ENCODE data around the gene TMTC4. TPM values are rescaled to one million over a fixed set of nuclear protein-coding genes. Genes with fewer than 3 reads are reported as not detected.
A peak's percentile ranks its signal among the peaks of the same experiment; 100 is the strongest.
"Not testable (repeated sequence)": the region's sequence is repeated elsewhere in the genome, so short reads cannot be mapped to it uniquely, and the experiment has no call there.

The TMTC4 gene, protein sequence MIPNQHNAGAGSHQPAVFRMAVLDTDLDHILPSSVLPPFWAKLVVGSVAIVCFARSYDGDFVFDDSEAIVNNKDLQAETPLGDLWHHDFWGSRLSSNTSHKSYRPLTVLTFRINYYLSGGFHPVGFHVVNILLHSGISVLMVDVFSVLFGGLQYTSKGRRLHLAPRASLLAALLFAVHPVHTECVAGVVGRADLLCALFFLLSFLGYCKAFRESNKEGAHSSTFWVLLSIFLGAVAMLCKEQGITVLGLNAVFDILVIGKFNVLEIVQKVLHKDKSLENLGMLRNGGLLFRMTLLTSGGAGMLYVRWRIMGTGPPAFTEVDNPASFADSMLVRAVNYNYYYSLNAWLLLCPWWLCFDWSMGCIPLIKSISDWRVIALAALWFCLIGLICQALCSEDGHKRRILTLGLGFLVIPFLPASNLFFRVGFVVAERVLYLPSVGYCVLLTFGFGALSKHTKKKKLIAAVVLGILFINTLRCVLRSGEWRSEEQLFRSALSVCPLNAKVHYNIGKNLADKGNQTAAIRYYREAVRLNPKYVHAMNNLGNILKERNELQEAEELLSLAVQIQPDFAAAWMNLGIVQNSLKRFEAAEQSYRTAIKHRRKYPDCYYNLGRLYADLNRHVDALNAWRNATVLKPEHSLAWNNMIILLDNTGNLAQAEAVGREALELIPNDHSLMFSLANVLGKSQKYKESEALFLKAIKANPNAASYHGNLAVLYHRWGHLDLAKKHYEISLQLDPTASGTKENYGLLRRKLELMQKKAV
- 10 to 100 TPM; 22.7 to 28.0 (median 24.9) TPM for polyA plus RNA-seq (ENCODE audit: insufficient read depth in 1 of 5, insufficient read length in 5 of 5, low replicate concordance in 1 of 5)
- long read RNA-seq, donor 1, partial matches to known transcripts, result 0 of 3 reads
- long read RNA-seq, donor 1, other reads (novel, unspliced or antisense), result 0 of 3 reads
- long read RNA-seq, donor 2, partial matches to known transcripts, result 0 of 5 reads
- long read RNA-seq, donor 2, other reads (novel, unspliced or antisense), result 0 of 5 reads
- long read RNA-seq, donor 3, partial matches to known transcripts, result 0 of 3 reads
- long read RNA-seq, donor 3, other reads (novel, unspliced or antisense), result 0 of 3 reads
- long read RNA-seq, donor 4, partial matches to known transcripts, result 0 of 1 reads
- long read RNA-seq, donor 4, other reads (novel, unspliced or antisense), result 0 of 1 reads
- long read RNA-seq, donor 5, partial matches to known transcripts, result 0 of 3 reads
- long read RNA-seq, donor 5, other reads (novel, unspliced or antisense), result 0 of 3 reads
- long read RNA-seq, donor 6, partial matches to known transcripts, result 10 of 12 reads
- long read RNA-seq, donor 6, other reads (novel, unspliced or antisense), result 0 of 12 reads
- long read RNA-seq, donor 7, partial matches to known transcripts, result 5 of 6 reads
- long read RNA-seq, donor 7, other reads (novel, unspliced or antisense), result 0 of 6 reads
- long read RNA-seq, donor 8, partial matches to known transcripts, result 0 of 1 reads
- long read RNA-seq, donor 8, other reads (novel, unspliced or antisense), result 0 of 1 reads

GRCh38 chr13:100674572-100674871 is at the start of gene TMTC4:
TSS of gene TMTC4 (minus strand) at chr13:100674795. CDS start at chr13:100670362, 4,433 bp downstream.
- no peak for DNase-seq

DNA sequence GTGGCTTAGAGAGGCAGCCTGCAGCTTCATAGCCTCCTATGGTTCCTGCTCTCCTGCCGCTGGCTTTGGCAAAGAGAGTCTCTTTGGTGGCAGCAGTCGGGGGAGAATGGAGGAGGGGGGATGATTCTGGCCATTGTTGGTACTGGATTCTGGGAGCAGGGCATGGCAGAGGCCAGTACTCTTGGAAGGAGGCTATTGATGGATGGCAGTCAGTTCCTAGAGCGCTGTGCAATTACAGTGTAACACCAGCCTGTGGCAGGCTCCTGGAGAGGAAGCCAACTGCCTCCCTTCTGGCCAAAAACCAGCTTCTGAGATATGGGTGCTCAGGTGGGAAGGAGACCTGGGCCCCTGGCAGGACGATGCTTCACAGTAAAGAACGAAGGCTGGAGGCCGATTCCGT is 47.9 kb upstream of the TMTC4 start:
- DNase-seq, result no peak

GRCh38 chr13:100721885-100722512 is 47.4 kb upstream of the TMTC4 start:
- DNase-seq, result peak; percentile 6 to 21

- DNase-seq, result no peak
These were observed 41.0 kb upstream of the TMTC4 start for GRCh38 chr13:100715604-100716003.

DNA sequence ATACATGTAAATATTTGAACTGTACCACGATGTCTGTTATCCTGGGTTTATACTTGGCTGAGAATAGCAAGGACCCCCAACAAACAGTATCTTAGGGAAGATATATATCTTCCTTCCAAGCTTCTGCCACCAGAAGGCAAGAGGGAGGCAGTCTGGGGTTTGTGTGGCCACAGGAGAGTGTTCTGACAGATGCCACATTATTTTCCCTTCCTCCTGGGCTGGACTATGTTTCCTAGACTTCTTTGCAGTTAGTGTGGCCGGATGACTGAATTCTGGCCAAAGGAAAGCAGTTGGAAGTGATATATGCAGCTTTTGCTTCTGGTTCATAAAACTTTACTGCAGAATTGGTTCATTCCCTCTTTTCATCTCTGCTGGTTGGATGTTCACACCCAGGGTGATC is 39.9 kb upstream of the TMTC4 start:
- no peak for DNase-seq

DNA sequence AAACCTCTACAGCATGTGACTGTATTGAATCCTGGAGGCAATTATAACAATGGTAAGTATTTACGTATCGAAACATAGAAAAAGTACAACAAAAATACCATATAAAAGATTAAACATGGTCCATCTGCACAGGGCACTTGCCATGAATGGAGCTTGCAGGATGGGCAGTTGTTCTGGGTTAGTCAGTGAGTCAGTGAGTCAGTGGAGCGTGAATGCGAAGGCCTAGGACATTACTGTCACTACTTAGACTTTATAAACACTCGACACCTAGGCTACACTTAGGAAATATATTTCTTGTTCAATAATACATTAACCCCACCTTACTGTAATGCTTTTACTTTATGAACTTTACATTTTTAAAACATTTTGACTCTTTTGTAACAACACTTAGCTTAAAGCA is 35.6 kb upstream of the TMTC4 start:
- no peak for DNase-seq

DNA sequence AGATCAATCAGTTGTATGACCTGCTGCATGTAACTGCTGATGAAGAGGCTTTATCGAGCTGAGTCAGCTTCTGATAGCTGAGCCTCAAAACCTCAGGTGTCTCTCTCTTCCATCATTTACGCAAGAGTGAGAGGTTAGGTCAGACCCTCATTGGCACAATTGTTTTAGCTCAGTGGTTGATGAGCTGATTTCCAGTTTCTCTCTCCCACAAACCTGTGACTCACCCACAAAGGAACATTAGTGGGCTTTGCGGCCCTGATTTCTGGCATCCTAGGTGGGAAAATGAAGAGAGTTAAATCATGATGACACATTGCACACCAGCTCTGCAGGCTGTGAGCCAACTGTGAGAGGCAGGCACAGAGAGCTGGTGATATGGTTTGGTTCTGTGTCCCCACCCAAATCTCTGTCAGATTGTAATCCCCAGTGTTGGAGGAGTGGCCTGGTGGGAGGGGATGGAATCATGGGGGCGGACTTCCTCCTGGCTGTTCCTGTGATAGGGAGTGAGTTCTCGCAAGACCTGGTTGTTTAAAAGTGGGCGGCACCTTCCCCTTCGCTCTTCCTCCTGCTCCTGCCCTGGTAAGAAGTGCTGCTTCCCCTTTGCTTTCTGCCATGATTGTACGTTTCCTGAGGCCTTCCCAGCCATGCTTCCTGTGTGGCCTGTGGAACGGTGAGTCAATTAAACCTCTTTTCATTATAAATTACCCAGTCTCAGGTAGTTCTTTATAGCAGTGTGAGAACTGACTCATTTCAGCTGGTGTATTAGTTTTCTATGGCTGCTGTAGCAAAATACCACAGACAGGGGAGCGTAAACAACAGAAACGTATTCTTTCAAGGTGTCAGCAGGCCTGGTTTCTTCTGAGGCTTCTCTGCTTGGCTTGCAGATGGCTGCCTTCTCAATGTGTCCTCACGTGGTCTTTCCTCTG is 33.5 kb upstream of the TMTC4 start:
- no peak for DNase-seq

GRCh38 chr13:100698331-100698730 is 23.7 kb upstream of the TMTC4 start:
- DNase-seq, result not testable (repeated sequence)

- DNase-seq, result no peak
These were observed 20.8 kb upstream of the TMTC4 start for GRCh38 chr13:100695509-100695773.

GRCh38 chr13:100694722-100695508 is 20.3 kb upstream of the TMTC4 start:
- no peak for DNase-seq

DNA sequence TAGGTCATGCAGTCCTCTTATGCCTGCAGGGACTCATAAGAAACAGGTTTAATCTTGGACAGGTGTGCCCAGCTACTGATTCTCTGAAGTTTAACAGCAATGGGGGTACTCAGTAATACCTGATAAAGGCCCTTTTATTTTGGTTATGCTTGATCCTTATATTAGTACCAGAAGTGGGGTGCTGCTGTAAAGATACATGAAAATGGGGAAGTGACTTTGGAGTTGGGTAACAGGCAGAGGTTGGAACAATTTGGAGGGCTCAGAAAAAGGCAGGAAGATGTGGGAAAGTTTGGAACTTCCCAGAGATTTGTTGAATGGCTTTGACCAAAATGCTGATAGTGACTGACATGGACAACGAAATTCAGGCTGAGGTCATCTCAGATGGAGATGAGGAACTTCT is 14.6 kb upstream of the TMTC4 start:
- DNase-seq, result no peak

- DNase-seq, result no peak
These were observed 5.5 kb upstream of the TMTC4 start for GRCh38 chr13:100680131-100680530.

DNA sequence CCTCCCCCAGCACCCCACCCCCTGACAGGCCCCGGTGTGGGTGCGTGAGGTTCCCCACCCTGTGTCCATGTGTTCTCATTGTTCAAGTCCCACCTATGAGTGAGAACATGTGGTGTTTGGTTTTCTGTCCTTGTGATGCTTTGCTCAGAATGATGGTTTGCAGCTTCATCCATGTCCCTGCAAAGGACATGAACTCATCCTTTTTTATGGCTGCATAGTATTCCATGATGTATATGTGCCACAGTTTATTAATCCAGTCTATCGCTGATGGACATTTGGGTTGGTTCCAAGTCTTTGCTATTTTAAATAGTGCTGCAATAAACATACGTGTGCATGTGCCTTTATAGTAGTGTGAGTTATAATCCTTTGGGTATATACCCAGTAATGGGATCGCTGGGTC is 2.5 kb upstream of the TMTC4 start:
- not testable (repeated sequence) for DNase-seq

GRCh38 chr13:100675661-100676129 is 1.1 kb upstream of the TMTC4 start:
- no peak for DNase-seq

- peak; percentile 98 for DNase-seq
These were observed 471 bp upstream of the TMTC4 start for GRCh38 chr13:100674872-100675660.

- peak; percentile 60 for DNase-seq
These were observed 653 bp downstream of the TMTC4 start for GRCh38 chr13:100673713-100674571.

DNA sequence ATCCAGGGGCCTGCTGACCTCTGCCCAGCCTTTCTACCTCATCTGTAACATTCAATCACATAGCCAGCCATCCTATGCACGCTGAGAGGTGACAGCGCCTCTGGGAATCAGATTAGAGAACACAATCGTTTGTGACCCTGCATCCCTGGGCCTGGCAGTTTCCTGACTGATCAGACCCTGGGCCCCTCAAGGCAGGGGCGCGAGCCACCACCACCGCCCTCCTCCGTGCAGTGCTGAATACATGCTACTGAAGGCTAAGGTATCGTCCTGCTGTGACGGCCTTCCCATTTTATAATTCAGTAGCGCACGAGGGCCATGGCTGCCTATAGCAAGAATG is 1.3 kb downstream of the TMTC4 start:
- DNase-seq, result no peak

All from right lung (tissue), 10 donors.